IMR-90 (cell line): Measurements from ENCODE around the gene CEBPB. TPM values are rescaled to one million over a fixed set of nuclear protein-coding genes. Genes with fewer than 3 reads are reported as not detected.

Experiments
- ATAC-seq: fragments of 200-7000 bp; cut with Tn5 transposase; 2 replicates; pipeline ENCODE4 v1.9.1; 2020; ENCODE audit warnings: low read depth, mild to moderate bottlenecking, moderate library complexity
- BruUV-seq: library from RNA; stranded (reverse); fragments of 400-500 nt; replicated peaks from 2 replicates; lab custom pipeline; 2021; lab: Mats Ljungman, UMichigan
- CTCF ChIA-PET: fragments of 300-600 bp; formaldehyde crosslinking; extraction: SDS; loops from one replicate; lab custom pipeline; 2021; ENCODE audit warnings: antibody characterized with exemption; lab: Yijun Ruan, JAX
- POLR2A ChIA-PET: fragments of 300-600 bp; sonication (Branson Sonifier 250); formaldehyde crosslinking; loops from one replicate; lab custom pipeline; 2022; ENCODE audit warnings: antibody characterized with exemption; ENCODE audit not compliant: unreplicated experiment; lab: Charles Lee
- DNase-seq: peaks from one replicate; pipeline ENCODE4 v3.0.0; 2013
- H2AFZ ChIP-seq: replicated peaks from 2 replicates; pipeline ENCODE3; 2013; ENCODE audit warnings: low read length, mild to moderate bottlenecking; ENCODE audit not compliant: poor library complexity
- H2AK5ac ChIP-seq: 2 replicates; pipeline ENCODE4 v1.6.1; 2013; ENCODE audit warnings: low read depth, low read length, inconsistent platforms
- H2AK9ac ChIP-seq: replicated peaks from 2 replicates; pipeline ENCODE3; 2013; ENCODE audit warnings: mild to moderate bottlenecking, low read depth, low read length, moderate library complexity; ENCODE audit not compliant: poor library complexity
- H2BK120ac ChIP-seq: 2 replicates; pipeline ENCODE4 v1.6.1; 2013; ENCODE audit warnings: low read depth, low read length, inconsistent platforms
- H2BK15ac ChIP-seq: 3 replicates; pipeline ENCODE4 v1.6.1; 2013; ENCODE audit warnings: low read depth, low read length, inconsistent platforms
- H2BK20ac ChIP-seq: 2 replicates; pipeline ENCODE4 v1.6.1; 2013; ENCODE audit warnings: low read depth, mild to moderate bottlenecking, inconsistent platforms, low read length, moderate library complexity
- H2BK5ac ChIP-seq: 2 replicates; pipeline ENCODE4 v1.6.1; 2013; ENCODE audit warnings: mild to moderate bottlenecking, low read depth, low read length, inconsistent platforms; ENCODE audit not compliant: poor library complexity, severe bottlenecking
- H3K14ac ChIP-seq: replicated peaks from 2 replicates; pipeline ENCODE4 v1.6.1; 2013; ENCODE audit warnings: low read depth, low read length, inconsistent platforms
- H3K18ac ChIP-seq: 2 replicates; pipeline ENCODE4 v1.6.1; 2013; ENCODE audit warnings: low read depth, low read length, control low read depth
- H3K23ac ChIP-seq: 2 replicates; pipeline ENCODE4 v1.6.1; 2013; ENCODE audit warnings: low read depth, low read length, inconsistent platforms
- H3K27ac ChIP-seq: 2 replicates; pipeline ENCODE4 v1.5.1; 2013; ENCODE audit warnings: mild to moderate bottlenecking, control low read depth, low read length; ENCODE audit not compliant: insufficient read depth
- H3K27me3 ChIP-seq: 2 replicates; pipeline ENCODE4 v1.6.1; 2013; ENCODE audit warnings: low read length; ENCODE audit not compliant: control insufficient read depth, insufficient read depth
- H3K36me3 ChIP-seq: 2 replicates; pipeline ENCODE4 v1.6.1; 2013; ENCODE audit warnings: low read length, mixed read lengths; ENCODE audit not compliant: control insufficient read depth, insufficient read depth
- H3K4ac ChIP-seq: 2 replicates; pipeline ENCODE4 v1.6.1; 2013; ENCODE audit warnings: low read depth, low read length, inconsistent platforms
- H3K4me1 ChIP-seq: 2 replicates; pipeline ENCODE4 v1.6.1; 2013; ENCODE audit warnings: low read length, mixed read lengths; ENCODE audit not compliant: control insufficient read depth, insufficient read depth
- H3K4me2 ChIP-seq: 2 replicates; pipeline ENCODE4 v1.6.1; 2013; ENCODE audit warnings: low read depth, mild to moderate bottlenecking, control low read depth, low read length, moderate library complexity
- H3K4me3 ChIP-seq: 2 replicates; pipeline ENCODE4 v1.5.1; 2013; ENCODE audit warnings: low read depth, mild to moderate bottlenecking, control low read depth, low read length, moderate library complexity; ENCODE audit not compliant: insufficient read depth
- H3K56ac ChIP-seq: 2 replicates; pipeline ENCODE4 v1.6.1; 2013; ENCODE audit warnings: low read length, inconsistent platforms; ENCODE audit not compliant: insufficient read depth; ENCODE audit errors: extremely low read depth
- H3K79me1 ChIP-seq, 2 experiments: 2 replicates each; pipeline ENCODE4 v1.6.1; 2013; ENCODE audit warnings: low read length in 2 of 2, inconsistent platforms in 1 of 2, low read depth in 1 of 2
- H3K9ac ChIP-seq: 2 replicates; pipeline ENCODE4 v1.6.1; 2013; ENCODE audit warnings: low read depth, low read length, control low read depth
- H3K9me1 ChIP-seq: 2 replicates; pipeline ENCODE4 v1.6.1; 2013; ENCODE audit warnings: low read length, inconsistent platforms; ENCODE audit not compliant: insufficient read depth
- H3K9me3 ChIP-seq: 2 replicates; pipeline ENCODE4 v1.6.1; 2013; ENCODE audit warnings: low read length; ENCODE audit not compliant: control insufficient read depth, insufficient read depth
- H4K20me1 ChIP-seq: 2 replicates; pipeline ENCODE4 v1.6.1; 2013; ENCODE audit warnings: low read length, inconsistent platforms; ENCODE audit not compliant: insufficient read depth
- H4K5ac ChIP-seq: 2 replicates; pipeline ENCODE4 v1.6.1; 2013; ENCODE audit warnings: mild to moderate bottlenecking, low read depth, low read length, control low read depth
- H4K8ac ChIP-seq, 2 experiments: 2 replicates each; pipeline ENCODE4 v1.6.1; 2013; ENCODE audit warnings: low read depth in 2 of 2, low read length in 2 of 2, control low read depth in 1 of 2, inconsistent platforms in 1 of 2
- H4K91ac ChIP-seq: 2 replicates; pipeline ENCODE4 v1.6.1; 2013; ENCODE audit warnings: low read depth, low read length, inconsistent platforms; ENCODE audit not compliant: insufficient read depth
- CEBPB ChIP-seq: IDR thresholded peaks from 2 replicates; pipeline ENCODE4 v1.6.1; 2012; ENCODE audit warnings: low read depth, low read length, improper control_type of control experiment
- ELK1 ChIP-seq: fragments of 150-350 bp; IDR thresholded peaks from 2 replicates; pipeline ENCODE4 v1.6.1; 2016; ENCODE audit warnings: low read depth, mild to moderate bottlenecking, low read length, moderate library complexity, borderline replicate concordance
- FOS ChIP-seq: fragments of 150-350 bp; IDR thresholded peaks from 2 replicates; pipeline ENCODE4 v1.6.1; 2016; ENCODE audit warnings: low read depth, low read length
- MAFK ChIP-seq: IDR thresholded peaks from 2 replicates; pipeline ENCODE4 v1.6.1; 2012; ENCODE audit warnings: low read depth, low read length, improper control_type of control experiment
- MAZ ChIP-seq: IDR thresholded peaks from 2 replicates; pipeline ENCODE4 v1.6.1; 2012; ENCODE audit warnings: low read depth, mild to moderate bottlenecking, low read length, improper control_type of control experiment, moderate library complexity, borderline replicate concordance
- RCOR1 ChIP-seq: IDR thresholded peaks from 2 replicates; pipeline ENCODE4 v1.6.1; 2012; ENCODE audit warnings: mild to moderate bottlenecking, low read length, improper control_type of control experiment; ENCODE audit not compliant: insufficient replicate concordance
- USF2 ChIP-seq: fragments of 150-350 bp; IDR thresholded peaks from 2 replicates; pipeline ENCODE4 v1.6.1; 2017; ENCODE audit warnings: mild to moderate bottlenecking, antibody characterized with exemption, low read length, low read depth
- WGBS, 2 experiments: methylation state at CpG; one replicate each; pipeline versions ENCODE4 v1.1.5 to v1.1.7; 2013; ENCODE audit warnings: missing lambda C conversion rate in 2 of 2; ENCODE audit not compliant: insufficient read length in 1 of 2; ENCODE audit errors: extremely low coverage in 2 of 2; 5-methylcytosine and 5-hydroxymethylcytosine counted together
- dilution Hi-C: fragments of 300-500 bp; cut with HindIII; formaldehyde crosslinking; loops from one replicate; pipeline ENCODE4 v1.14.3; 2018; ENCODE audit warnings: low sequenced_read_pairs; ENCODE audit not compliant: unreplicated experiment
- in situ Hi-C: fragments of 300-500 bp; cut with MboI; formaldehyde crosslinking; loops from 3 replicates; pipeline ENCODE4 v1.14.3; 2019; ENCODE audit warnings: low sequenced_read_pairs, inconsistent platforms, mixed read lengths
- intact Hi-C: fragments of 100-400 bp; cut with micrococcal nuclease; formaldehyde crosslinking; loops from 2 replicates; pipeline ENCODE4 v1.10.0; 2022
- polyA plus RNA-seq, 3 experiments: library from polyadenylated mRNA; depleted of rRNA; stranded (reverse); fragments of >200 nt; gene quantifications; 2 replicates each; pipeline ENCODE4 v1.2.3, GENCODE V29; 2012; ENCODE audit warnings: low replicate concordance in 1 of 3
- total RNA-seq: library from RNA; depleted of rRNA; stranded (reverse); fragments of >200 nt; gene quantifications from 2 replicates; pipeline ENCODE4 v1.2.3, GENCODE V29; 2012

The CEBPB gene
- total and polyA plus RNA-seq, 2 of the 4 experiments (the other 2 are of a cell fraction) = 3.4 to 17.4 TPM

- H2BK15ac ChIP-seq = no peak overlapping the region
- H3K9ac ChIP-seq = no peak overlapping the region
- peaks cover 12% of the 10 kb centered on the region for H3K4me1 ChIP-seq
- H3K23ac ChIP-seq = no peak overlapping the region
- H2BK120ac ChIP-seq = no peak overlapping the region
- intact Hi-C loops = no loop called here
- no peak overlapping the region for H3K14ac ChIP-seq
- no peaks in the 10 kb centered on the region for H3K27me3 ChIP-seq
- H3K9me3 ChIP-seq = no peaks in the 10 kb centered on the region
- no CpG with 5 or more reads among the region's 14 CpGs for WGBS, 2 experiments
- H3K79me1 ChIP-seq = peaks cover 4 to 18% of the 10 kb centered on the region in 2 experiments; a peak in 2 of 4 replicates
- no TSS peak for BruUV-seq
- no peak overlapping the region; the same call in 1 of the 2 replicates for H4K91ac ChIP-seq
- ChIA-PET CTCF (no interaction called here), POLR2A (interaction anchor here (0.7 kb wide), 1 partner anchor 787 kb away, joined by 12 read pairs; no protein-coding TSS in a partner anchor)
- H3K36me3 ChIP-seq = no peaks in the 10 kb centered on the region
- no peak overlapping the region for H4K5ac ChIP-seq
- in situ Hi-C loops = no loop called here
- no peak for DNase-seq
- no peaks in the 10 kb centered on the region for H4K20me1 ChIP-seq
- no peak overlapping the region for H3K27ac ChIP-seq
- TF ChIP-seq RCOR1 = no peak
- no peak for TF ChIP-seq MAFK
- TF ChIP-seq ELK1 = no peak
- TF ChIP-seq USF2 = no peak
- no peak for TF ChIP-seq FOS
- TF ChIP-seq MAZ = no peak
- TF ChIP-seq CEBPB = no peak
- peaks cover 6% of the 10 kb centered on the region; the same call in 1 of the 2 replicates for H3K9me1 ChIP-seq
- H2AK5ac ChIP-seq = 0 out of 2 replicates have a peak overlapping the region, but pooled peaks have one; percentile 43
- H4K8ac ChIP-seq = no peak overlapping the region
- H3K4me2 ChIP-seq = no peak overlapping the region
- no peak overlapping the region for H3K4ac ChIP-seq
- H3K18ac ChIP-seq = no peak overlapping the region
- no peak overlapping the region for H2AFZ ChIP-seq
- H3K56ac ChIP-seq = no peak overlapping the region
- dilution Hi-C loops = no loop called here
- no peak overlapping the region for H3K4me3 ChIP-seq
- H2BK5ac ChIP-seq = no peak overlapping the region
- no peak for ATAC-seq
- no peak overlapping the region for H2BK20ac ChIP-seq
- peak overlapping the region; percentile 48 for H2AK9ac ChIP-seq
Measured at GRCh38 chr20:50170549-50171220, 19.9 kb upstream of the CEBPB start.
